PC-9 (cell line): Measurements from ENCODE around the gene SLC25A47. TPM values are rescaled to one million over a fixed set of nuclear protein-coding genes. Genes with fewer than 3 reads are reported as not detected.
"Not testable (repeated sequence)": the region's sequence is repeated elsewhere in the genome, so short reads cannot be mapped to it uniquely, and the experiment has no call there.

Experiments
- BruUV-seq: library from RNA; stranded (reverse); fragments of 400-500 nt; replicated peaks from 2 replicates; lab custom pipeline; 2021; lab: Mats Ljungman, UMichigan
- CTCF ChIA-PET: fragments of 300-600 bp; sonication (Branson Sonifier 250); formaldehyde crosslinking; loops from one replicate; lab custom pipeline; 2022; ENCODE audit warnings: antibody characterized with exemption; lab: Charles Lee
- POLR2A ChIA-PET: fragments of 300-600 bp; sonication (Branson Sonifier 250); formaldehyde crosslinking; loops from one replicate; lab custom pipeline; 2022; ENCODE audit warnings: antibody characterized with exemption; ENCODE audit not compliant: unreplicated experiment; lab: Charles Lee
- DNase-seq, 2 experiments: peaks; one replicate each; pipeline versions ENCODE4 v3.0.0 to v3.0.0-alpha.2; 2015 to 2022; ENCODE audit warnings: mixed read lengths in 1 of 2
- H2AFZ ChIP-seq: fragments of 200-600 bp; sonication (generic); 2 replicates; pipeline ENCODE4 v1.8.1; 2017; ENCODE audit warnings: antibody characterized with exemption
- H3F3A ChIP-seq: fragments of 200-600 bp; sonication (generic); 2 replicates; pipeline ENCODE4 v1.8.1; 2017; ENCODE audit warnings: antibody characterized with exemption, mild to moderate bottlenecking, low read depth; ENCODE audit not compliant: insufficient read depth
- H3K27ac ChIP-seq: fragments of 200-600 bp; sonication (generic); 2 replicates; pipeline ENCODE4 v1.6.1; 2016; ENCODE audit warnings: mixed run types
- H3K27me3 ChIP-seq: fragments of 200-600 bp; sonication (generic); 2 replicates; pipeline ENCODE4 v1.6.1; 2016; ENCODE audit warnings: low read depth, mixed run types; ENCODE audit not compliant: insufficient read depth
- H3K36me3 ChIP-seq: fragments of 200-600 bp; sonication (generic); 2 replicates; pipeline ENCODE4 v1.6.1; 2016; ENCODE audit warnings: low read depth, mixed run types
- H3K4me1 ChIP-seq: fragments of 200-600 bp; sonication (generic); replicated peaks from 2 replicates; pipeline ENCODE4 v1.6.1; 2016; ENCODE audit warnings: mixed run types; ENCODE audit not compliant: insufficient read depth
- H3K4me2 ChIP-seq: fragments of 200-600 bp; sonication (generic); 2 replicates; pipeline ENCODE4 v1.6.1; 2017; ENCODE audit warnings: mixed run types
- H3K4me3 ChIP-seq: fragments of 200-600 bp; sonication (generic); 2 replicates; pipeline ENCODE4 v1.6.1; 2016; ENCODE audit warnings: mixed run types
- H3K79me2 ChIP-seq: fragments of 200-600 bp; sonication (generic); 2 replicates; pipeline ENCODE4 v1.6.1; 2017; ENCODE audit warnings: low read depth, mixed run types
- H3K9me2 ChIP-seq: fragments of 200-600 bp; sonication (generic); 2 replicates; pipeline ENCODE4 v1.8.1; 2017; ENCODE audit warnings: mild to moderate bottlenecking; ENCODE audit not compliant: insufficient read depth
- H3K9me3 ChIP-seq: fragments of 200-600 bp; sonication (generic); 2 replicates; pipeline ENCODE4 v1.8.1; 2016; ENCODE audit warnings: low read depth; ENCODE audit not compliant: insufficient read depth
- H4K20me1 ChIP-seq: fragments of 200-600 bp; sonication (generic); 2 replicates; pipeline ENCODE4 v1.8.1; 2017; ENCODE audit not compliant: insufficient read depth
- EZH2 ChIP-seq: fragments of 200-600 bp; sonication (generic); IDR thresholded peaks from 2 replicates; pipeline ENCODE4 v1.8.0; 2017; ENCODE audit warnings: antibody characterized with exemption, low read depth
- intact Hi-C: fragments of 100-400 bp; cut with micrococcal nuclease; formaldehyde crosslinking; loops from one replicate; pipeline ENCODE4 v1.10.0; 2022; ENCODE audit not compliant: unreplicated experiment
- total RNA-seq: library from RNA; stranded (reverse); gene quantifications from 2 replicates; pipeline ENCODE4 v1.2.3, GENCODE V29; 2021
- TF ChIP-seq, protein P1 (sequence below): fragments of 200-600 bp; sonication (generic); conservative IDR thresholded peaks from 2 replicates; pipeline ENCODE4 v1.6.1; 2017; ENCODE audit warnings: mixed run types, antibody characterized with exemption, mild to moderate bottlenecking, moderate library complexity

The SLC25A47 gene
- total RNA-seq, 1 experiment from 2014 or later = not detected

GRCh38 chr14:100340423-100340813, 17.3 kb downstream of the SLC25A47 start:
- Histone ChIP-seq H3K79me2 (no peaks in the 10 kb centered on the region), H3K36me3 (no peaks in the 10 kb centered on the region), H4K20me1 (no peaks in the 10 kb centered on the region), H3K4me3 (no peak overlapping the region), H3K9me3 (no peaks in the 10 kb centered on the region), H3K9me2 (no peaks in the 10 kb centered on the region), H3F3A (no peaks in the 10 kb centered on the region), H3K4me1 (no peaks in the 10 kb centered on the region), H3K27ac (no peak overlapping the region), H2AFZ (no peak overlapping the region), H3K4me2 (no peak overlapping the region), H3K27me3 (no peaks in the 10 kb centered on the region)
- CTCF ChIA-PET = no interaction called here
- POLR2A ChIA-PET = no interaction called here
- no TSS peak for BruUV-seq
- no peak for TF ChIP-seq EZH2
- TF ChIP-seq, protein P1, sequence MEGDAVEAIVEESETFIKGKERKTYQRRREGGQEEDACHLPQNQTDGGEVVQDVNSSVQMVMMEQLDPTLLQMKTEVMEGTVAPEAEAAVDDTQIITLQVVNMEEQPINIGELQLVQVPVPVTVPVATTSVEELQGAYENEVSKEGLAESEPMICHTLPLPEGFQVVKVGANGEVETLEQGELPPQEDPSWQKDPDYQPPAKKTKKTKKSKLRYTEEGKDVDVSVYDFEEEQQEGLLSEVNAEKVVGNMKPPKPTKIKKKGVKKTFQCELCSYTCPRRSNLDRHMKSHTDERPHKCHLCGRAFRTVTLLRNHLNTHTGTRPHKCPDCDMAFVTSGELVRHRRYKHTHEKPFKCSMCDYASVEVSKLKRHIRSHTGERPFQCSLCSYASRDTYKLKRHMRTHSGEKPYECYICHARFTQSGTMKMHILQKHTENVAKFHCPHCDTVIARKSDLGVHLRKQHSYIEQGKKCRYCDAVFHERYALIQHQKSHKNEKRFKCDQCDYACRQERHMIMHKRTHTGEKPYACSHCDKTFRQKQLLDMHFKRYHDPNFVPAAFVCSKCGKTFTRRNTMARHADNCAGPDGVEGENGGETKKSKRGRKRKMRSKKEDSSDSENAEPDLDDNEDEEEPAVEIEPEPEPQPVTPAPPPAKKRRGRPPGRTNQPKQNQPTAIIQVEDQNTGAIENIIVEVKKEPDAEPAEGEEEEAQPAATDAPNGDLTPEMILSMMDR = no peak
- intact Hi-C loops = no loop called here
- DNase-seq = no peak

DNA sequence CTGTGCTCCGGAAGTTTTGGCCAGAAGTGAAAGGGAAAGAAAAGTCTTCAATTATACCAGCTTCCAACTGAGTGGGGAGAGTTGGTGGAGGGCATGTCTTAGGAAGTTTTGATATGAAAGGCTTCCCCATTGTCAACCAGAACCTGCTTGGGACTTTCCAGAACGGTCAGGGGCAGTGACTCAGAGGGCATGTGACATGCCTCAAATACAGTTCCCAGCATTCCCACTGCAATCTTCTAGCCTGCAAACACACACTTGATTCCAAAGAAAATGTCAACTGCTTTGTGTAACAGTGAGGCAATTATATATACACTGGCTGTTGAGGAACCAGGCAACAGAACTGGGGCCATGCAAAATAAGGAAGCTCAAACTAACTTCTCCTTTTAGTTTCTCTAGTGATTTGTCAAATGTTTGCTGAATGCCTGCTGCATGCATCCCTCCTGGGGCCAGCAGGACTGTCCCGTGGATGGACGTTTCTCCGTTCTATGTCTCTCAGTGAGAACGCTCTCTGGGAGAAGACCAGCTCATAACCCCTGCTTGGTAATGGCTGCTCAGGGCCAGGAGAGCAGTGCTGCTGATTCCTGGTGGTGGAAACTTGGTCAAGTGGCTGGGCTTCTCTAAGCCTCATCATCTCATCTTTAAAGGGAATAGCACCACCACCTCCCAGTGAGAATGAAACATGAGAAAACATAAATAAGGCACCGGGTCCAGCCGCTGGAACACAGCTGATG, 18.3 kb downstream of the SLC25A47 start:
- no peak for DNase-seq
- Histone ChIP-seq H3K36me3 (no peaks in the 10 kb centered on the region), H4K20me1 (no peaks in the 10 kb centered on the region), H3K4me1 (no peaks in the 10 kb centered on the region), H3F3A (no peaks in the 10 kb centered on the region), H3K9me3 (no peaks in the 10 kb centered on the region), H3K9me2 (no peaks in the 10 kb centered on the region), H2AFZ (no peak overlapping the region), H3K4me3 (no peak overlapping the region), H3K4me2 (no peak overlapping the region), H3K27me3 (no peaks in the 10 kb centered on the region), H3K79me2 (no peaks in the 10 kb centered on the region), H3K27ac (no peak overlapping the region)
- TF ChIP-seq, protein P1 = no peak
- TF ChIP-seq EZH2 = no peak
- ChIA-PET CTCF (no interaction called here), POLR2A (no interaction called here)
- intact Hi-C loops = no loop called here
- BruUV-seq = no TSS peak

DNA sequence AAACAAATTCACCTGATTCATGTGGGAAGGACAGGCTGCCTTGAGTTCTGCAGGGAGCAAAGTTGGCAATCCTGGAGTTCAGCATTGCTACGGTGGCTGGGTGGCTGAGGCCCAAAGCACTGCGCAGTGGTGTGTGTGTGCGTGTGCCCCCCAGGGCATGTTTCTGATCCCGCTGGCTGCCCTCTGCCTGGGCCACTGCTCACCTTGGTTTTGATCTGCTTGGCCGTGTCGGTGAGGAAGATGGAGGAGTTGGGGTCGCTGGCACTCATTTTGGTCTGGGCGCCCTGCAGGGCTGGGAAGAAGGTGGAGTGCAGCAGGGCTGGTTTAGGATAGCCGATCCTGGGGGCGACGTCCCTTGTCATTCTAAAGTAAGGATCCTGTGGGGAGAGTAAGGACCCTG, 19.1 kb downstream of the SLC25A47 start:
- BruUV-seq = no TSS peak
- no peak overlapping the region for H3K4me2 ChIP-seq
- TF ChIP-seq, protein P1 = no peak
- TF ChIP-seq EZH2 = no peak
- H3K4me3 ChIP-seq = no peak overlapping the region
- no peaks in the 10 kb centered on the region for H4K20me1 ChIP-seq
- intact Hi-C loops = no loop called here
- no peak overlapping the region for H2AFZ ChIP-seq
- H3K36me3 ChIP-seq = no peaks in the 10 kb centered on the region
- H3K27ac ChIP-seq = no peak overlapping the region
- no peak for DNase-seq
- H3F3A ChIP-seq = no peaks in the 10 kb centered on the region
- H3K79me2 ChIP-seq = no peaks in the 10 kb centered on the region
- no peaks in the 10 kb centered on the region for H3K9me3 ChIP-seq
- H3K4me1 ChIP-seq = no peaks in the 10 kb centered on the region
- CTCF ChIA-PET = no interaction called here
- POLR2A ChIA-PET = no interaction called here
- no peaks in the 10 kb centered on the region for H3K27me3 ChIP-seq
- H3K9me2 ChIP-seq = no peaks in the 10 kb centered on the region

DNA sequence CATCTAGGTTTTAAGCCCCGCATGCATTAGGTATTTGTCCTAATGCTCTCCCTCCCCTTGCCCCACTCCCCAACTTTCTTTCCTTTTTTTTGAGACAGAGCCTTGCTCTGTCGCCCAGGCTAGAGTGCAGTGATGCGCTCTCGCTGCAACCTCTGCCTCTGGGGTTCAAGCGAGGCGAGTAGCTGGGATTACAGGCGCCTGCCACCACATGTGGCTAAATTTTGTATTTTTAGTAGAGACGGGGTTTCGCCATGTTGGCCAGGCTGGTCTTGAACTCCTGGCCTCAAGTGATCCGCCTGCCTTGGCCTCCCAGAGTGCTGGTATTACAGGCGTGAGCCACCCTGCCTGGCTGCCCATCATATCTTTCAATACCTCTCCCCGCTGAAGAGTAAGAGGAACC, 19.7 kb downstream of the SLC25A47 start:
- not testable (repeated sequence) for H3K4me1 ChIP-seq, H3K4me3 ChIP-seq

GRCh38 chr14:100344657-100345056, 21.5 kb downstream of the SLC25A47 start:
- intact Hi-C loops, DNase-seq, H3K27me3 ChIP-seq, H3K4me2 ChIP-seq, POLR2A ChIA-PET, H3K27ac ChIP-seq, H4K20me1 ChIP-seq, H3K9me2 ChIP-seq, H3K79me2 ChIP-seq, CTCF ChIA-PET, H3K36me3 ChIP-seq, H3K4me1 ChIP-seq, H3F3A ChIP-seq, H2AFZ ChIP-seq, BruUV-seq, H3K4me3 ChIP-seq, H3K9me3 ChIP-seq: not testable (repeated sequence)

More for the DNA sequence above, 19.7 kb downstream of the SLC25A47 start:
- H4K20me1 ChIP-seq, H3F3A ChIP-seq, H3K4me2 ChIP-seq, H3K9me2 ChIP-seq, CTCF ChIA-PET, H3K79me2 ChIP-seq, DNase-seq, POLR2A ChIA-PET, intact Hi-C loops, BruUV-seq, H3K9me3 ChIP-seq, H3K27me3 ChIP-seq, H3K27ac ChIP-seq, H2AFZ ChIP-seq, H3K36me3 ChIP-seq: not testable (repeated sequence)
